Retinal pigment epithelial cell (primary cell): Measurements from ENCODE around the gene TRIM75.
A peak's percentile ranks its signal among the peaks of the same experiment; 100 is the strongest.
"Not testable (repeated sequence)": the region's sequence is repeated elsewhere in the genome, so short reads cannot be mapped to it uniquely, and the experiment has no call there.

ENCODE experiments used
- DNase-seq: peaks from one replicate; pipeline ENCODE4 v3.0.0-alpha.2; 2010; ENCODE audit warnings: low read depth
- H3K4me3 ChIP-seq: 2 replicates; pipeline ENCODE4 v1.5.1; 2011; ENCODE audit warnings: mild to moderate bottlenecking, low read length, control low read depth, moderate library complexity
- CTCF ChIP-seq: conservative IDR thresholded peaks from 2 replicates; pipeline ENCODE4 v1.5.1; 2011; ENCODE audit warnings: low read depth, low read length, control low read depth, inconsistent platforms

Gene TRIM75

GRCh38 chr4:165052627-165053026, 1.0 kb upstream of the TRIM75 start:
- DNase-seq: no peak
- H3K4me3 ChIP-seq: no peak overlapping the region
- TF ChIP-seq CTCF: no peak

DNA sequence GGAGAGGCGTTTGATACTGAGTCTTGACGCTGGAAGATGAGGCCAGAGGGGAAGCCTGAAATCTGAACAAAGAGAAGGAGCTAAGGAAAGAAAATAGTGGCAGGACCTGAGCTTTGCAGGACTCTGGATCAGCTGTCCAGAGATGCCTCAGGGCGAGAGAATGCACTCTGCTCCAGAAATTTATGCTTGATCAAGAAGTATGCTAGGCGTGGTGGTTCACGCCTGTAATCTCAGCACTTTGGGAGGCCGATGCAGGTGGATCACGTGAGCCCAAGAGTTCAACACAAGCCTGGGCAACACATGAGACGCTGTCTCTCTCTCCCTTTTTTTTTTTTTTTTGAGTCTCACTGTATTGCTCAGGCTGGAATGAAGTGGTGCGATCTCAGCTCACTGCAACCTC, 1.9 kb downstream of the TRIM75 start:
- DNase-seq: no peak

DNA sequence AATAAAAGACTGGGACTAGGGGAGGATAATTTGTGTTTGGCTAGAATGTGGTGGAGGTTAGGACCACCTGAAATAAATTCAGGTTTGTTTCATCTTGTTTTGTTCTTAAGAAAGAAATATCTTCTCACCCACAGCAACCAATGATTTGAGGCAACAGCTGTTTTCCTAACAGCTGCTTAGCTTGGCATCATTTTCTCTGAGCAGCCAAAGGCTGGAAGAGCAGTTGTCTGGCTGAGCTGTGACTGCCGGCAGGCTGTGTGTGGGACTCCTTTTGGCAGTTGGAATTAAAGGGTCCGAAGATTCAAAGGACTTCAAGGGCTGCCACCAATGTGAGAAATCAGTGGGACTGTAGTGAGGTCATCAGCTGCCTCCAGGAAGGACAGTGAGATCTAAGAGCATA, 5.0 kb downstream of the TRIM75 start:
- no peak overlapping the region for H3K4me3 ChIP-seq
- TF ChIP-seq CTCF: no peak
- no peak for DNase-seq

More for the DNA sequence above, 1.9 kb downstream of the TRIM75 start:
- H3K4me3 ChIP-seq: no peak overlapping the region
- no peak for TF ChIP-seq CTCF

DNA sequence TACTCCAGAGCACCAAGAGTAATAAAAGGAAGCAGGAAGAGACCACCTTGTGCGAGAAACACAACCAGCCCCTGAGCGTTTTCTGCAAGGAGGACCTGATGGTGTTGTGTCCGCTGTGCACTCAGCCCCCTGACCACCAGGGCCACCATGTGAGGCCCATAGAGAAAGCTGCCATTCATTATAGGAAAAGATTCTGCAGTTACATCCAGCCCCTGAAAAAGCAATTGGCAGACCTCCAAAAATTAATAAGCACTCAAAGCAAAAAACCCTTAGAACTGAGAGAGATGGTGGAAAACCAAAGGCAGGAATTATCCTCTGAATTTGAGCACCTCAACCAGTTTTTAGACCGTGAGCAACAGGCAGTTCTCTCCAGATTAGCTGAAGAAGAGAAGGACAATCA, 5.7 kb downstream of the TRIM75 start:
- TF ChIP-seq CTCF: no peak
- DNase-seq: peak; percentile 1
- no peak overlapping the region for H3K4me3 ChIP-seq

GRCh38 chr4:165060938-165061337, 7.3 kb downstream of the TRIM75 start:
- no peak for DNase-seq
- no peak overlapping the region for H3K4me3 ChIP-seq
- peak; percentile 39 for TF ChIP-seq CTCF

DNA sequence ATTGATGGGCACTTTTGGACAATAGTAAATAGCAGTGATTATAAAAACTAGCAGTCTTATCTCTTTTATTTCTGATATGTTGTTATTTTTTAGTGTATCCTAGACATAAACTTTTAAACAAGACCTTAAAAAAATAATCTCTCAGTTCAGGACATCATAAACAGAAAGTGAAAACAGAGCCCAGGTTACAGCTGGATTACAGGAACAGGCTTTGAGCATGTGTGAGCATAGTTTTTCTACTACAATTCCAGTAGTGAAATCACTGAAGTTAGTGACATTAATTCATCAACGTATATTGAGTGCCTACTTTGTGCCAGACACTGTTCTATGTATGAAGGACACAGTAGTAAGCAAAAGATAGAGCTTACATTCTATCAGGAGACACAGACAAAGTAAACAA, 16.9 kb downstream of the TRIM75 start:
- no peak overlapping the region for H3K4me3 ChIP-seq
- no peak for TF ChIP-seq CTCF
- no peak for DNase-seq

- not testable (repeated sequence) for H3K4me3 ChIP-seq, DNase-seq
Measured at GRCh38 chr4:165073346-165073745, 19.7 kb downstream of the TRIM75 start.

GRCh38 chr4:165077034-165077578, 23.4 kb downstream of the TRIM75 start:
- DNase-seq: no peak
- no peak for TF ChIP-seq CTCF
- no peak overlapping the region for H3K4me3 ChIP-seq
